GM19328 (cell line): Measurements from ENCODE around the gene LDLRAD2.
"Not testable (repeated sequence)": the region's sequence is repeated elsewhere in the genome, so short reads cannot be mapped to it uniquely, and the experiment has no call there.

Experiments used
- ATAC-seq: cut with Tn5 transposase; IDR thresholded peaks from one replicate; pipeline ENCODE4 v1.9.1; 2021; ENCODE audit warnings: mild to moderate bottlenecking, moderate library complexity; ENCODE audit not compliant: unreplicated experiment

The LDLRAD2 gene, protein sequence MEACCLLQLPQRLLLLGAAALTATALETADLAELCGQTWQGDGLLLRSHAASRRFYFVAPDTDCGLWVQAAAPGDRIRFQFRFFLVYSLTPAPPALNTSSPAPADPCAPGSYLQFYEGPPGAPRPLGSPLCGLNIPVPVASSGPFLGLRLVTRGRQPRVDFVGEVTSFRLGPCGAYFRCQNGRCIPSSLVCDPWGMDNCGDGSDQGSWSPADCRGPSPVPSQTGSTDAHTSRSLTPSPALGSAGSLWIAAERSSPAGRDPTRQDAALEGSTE

DNA sequence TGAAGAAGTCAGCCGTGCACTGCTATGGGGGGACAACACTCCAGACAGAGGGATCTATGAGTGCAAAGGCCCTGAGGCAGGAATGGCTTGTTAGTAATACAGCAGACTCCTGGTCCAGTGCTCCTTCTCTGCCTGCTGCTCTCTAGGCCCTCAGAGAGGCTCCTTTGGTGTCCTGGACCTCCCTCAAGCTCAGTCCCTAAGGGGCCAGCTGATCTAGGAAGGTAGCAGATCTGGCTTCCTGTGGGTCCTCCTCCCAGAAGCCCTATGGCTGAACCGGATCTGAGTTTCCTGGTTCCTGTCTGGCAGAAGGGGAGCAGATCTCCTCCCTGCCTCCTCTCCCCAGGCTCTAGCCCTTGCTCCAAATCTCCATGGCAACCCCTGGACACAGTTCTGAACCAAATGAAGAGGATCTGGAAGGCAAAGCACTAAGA lies at the start of gene LDLRAD2:
LDLRAD2 (plus strand) TSS at position 391 of the 431 bp plus-strand sequence. CDS start 187 bp downstream, outside the sequence.
- no peak for ATAC-seq

DNA sequence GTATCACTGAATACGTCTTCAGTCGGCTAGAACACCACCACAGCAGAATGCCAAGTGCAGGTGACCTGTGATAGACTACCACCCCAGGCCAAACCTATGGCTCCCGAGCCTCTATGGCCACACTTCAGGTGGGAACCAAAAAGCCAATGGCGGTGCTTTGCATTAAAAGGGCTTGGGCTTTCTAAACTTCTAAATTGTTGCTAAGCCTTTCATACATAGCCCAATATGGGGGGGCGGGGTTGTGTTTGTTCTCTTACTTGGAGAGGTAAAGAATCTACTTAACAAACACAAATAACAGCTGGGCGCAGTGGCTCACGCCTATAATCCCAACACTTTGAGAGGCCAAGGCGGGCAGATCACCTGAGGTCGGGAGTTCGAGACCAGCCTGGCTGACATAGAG lies 48.8 kb upstream of the LDLRAD2 start:
- no peak for ATAC-seq

DNA sequence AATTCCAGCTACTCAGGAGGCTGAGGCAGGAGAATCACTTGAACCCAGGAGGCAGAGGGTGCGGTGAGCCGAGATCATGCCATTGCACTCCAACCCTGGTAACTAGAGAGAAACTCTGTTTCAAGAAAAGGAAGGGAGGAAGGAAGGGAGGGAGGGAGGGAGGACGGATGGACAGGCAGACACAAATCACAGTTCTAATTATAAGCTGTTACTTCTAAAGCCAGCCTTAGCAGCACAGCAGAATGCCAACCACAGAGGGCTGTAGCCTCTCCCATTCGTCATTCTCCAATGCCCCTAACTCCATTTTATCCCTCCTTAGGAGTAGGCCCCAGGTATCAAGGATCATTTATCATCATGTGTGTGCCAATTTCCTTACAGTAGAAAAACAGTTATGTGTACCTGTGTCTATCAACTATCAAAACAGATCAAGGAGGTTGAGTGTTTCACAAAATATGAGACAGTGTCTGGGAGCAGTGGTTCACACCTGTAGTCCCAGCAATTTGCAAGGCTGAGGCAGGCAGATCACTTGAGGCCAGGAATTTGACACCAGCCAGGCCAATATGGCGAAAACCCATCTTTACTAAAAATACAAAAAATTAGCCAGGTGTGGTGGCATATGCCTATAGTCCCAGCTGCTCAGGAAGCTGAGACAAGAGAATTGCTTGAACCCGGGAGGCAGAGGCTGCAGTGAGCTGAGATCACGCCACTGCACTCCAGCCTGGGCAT lies 48.2 kb upstream of the LDLRAD2 start:
- no peak for ATAC-seq

DNA sequence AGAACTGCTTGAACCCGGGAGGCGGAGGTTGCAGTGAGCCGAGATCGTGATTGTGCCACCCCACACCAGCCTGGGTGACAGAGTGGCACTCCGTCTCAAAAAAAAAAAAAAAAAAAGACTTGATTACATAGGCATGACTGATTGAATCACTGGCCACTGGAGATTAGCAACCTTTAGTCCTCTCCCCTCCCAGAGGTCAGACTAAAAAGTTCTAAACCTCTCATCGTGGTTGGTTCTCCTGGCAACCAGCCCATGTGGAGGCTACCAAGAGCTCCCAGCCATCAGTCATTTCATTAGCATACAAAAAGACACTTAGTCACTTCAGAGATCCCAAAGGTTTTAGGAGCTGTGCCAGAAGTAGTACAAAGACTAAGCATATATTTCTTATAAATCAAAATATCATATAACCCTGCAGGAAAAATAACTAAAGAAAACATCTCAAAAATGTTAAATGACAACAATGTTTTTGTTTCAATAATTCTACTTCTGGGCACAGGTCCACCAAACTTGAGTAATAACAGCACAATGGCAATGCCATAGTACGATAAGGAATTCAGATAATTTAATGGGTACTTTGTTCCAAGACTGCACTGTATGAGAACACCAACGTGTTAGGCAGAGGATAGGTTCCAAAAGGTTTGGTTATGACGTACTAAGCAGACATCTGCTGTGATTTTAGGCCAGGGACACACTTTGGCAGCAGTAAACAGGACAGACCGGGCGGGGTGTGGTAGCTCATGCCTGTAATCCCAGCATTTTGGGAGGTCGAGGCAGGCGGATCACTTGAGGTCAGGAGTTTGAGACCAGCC lies 47.2 kb upstream of the LDLRAD2 start:
- ATAC-seq: no peak

DNA sequence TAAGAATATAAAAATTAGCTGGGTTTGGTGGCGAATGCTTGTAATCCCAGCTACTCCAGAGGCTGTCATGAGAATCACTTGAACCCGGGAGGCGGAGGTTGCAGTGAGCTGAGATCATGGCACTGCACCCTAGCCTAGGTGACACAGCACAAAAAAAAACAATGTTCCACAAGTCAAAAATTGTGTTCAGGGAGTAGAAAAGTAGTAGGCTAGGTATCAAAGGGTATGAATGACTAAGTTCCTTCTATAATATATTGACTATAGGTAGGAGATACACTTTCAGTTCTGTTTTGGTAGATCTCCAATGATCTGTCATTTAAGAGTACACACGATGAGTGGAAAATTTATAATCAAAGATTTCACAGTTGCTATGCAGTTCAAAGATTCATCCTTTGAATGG lies 45.9 kb upstream of the LDLRAD2 start:
- ATAC-seq: no peak

DNA sequence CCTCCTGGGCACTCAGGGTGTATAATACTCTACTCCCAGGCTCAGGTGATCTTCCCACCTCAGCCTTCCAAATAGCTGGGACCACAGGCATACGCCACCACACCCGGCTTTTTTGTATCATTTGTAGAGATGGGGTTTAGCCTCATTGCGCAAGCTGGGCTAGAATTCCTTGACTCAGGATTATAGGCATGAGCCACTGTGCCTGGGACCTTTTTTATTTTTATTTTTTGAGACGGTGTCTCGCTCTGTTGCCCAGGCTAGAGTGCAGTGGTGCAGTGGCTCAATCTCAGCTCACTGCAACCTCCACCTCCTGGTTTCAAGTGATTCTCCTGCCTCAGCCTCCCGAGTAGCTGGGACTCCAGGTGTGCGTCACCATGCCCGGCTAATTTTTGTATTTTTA lies 45.0 kb upstream of the LDLRAD2 start:
- not testable (repeated sequence) for ATAC-seq

DNA sequence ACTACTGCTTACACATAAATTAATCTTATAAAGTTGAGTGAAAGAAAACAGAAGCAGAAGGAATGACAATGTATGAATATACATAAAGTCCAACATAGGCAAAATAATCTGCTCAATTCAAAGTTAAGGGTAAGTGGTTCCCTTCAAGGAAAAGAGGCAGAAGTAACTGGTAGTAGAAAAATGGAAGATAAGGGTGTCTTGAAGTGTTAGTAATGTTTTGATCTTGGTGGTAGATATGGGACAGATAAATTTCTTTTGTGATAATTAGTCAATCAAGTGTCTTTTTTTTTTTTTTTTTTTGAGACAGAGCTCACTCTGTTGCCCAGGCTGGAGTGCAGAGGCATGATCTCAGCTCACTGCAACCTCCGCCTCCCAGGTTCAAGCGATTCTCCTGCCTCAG lies 41.9 kb upstream of the LDLRAD2 start:
- ATAC-seq: no peak

DNA sequence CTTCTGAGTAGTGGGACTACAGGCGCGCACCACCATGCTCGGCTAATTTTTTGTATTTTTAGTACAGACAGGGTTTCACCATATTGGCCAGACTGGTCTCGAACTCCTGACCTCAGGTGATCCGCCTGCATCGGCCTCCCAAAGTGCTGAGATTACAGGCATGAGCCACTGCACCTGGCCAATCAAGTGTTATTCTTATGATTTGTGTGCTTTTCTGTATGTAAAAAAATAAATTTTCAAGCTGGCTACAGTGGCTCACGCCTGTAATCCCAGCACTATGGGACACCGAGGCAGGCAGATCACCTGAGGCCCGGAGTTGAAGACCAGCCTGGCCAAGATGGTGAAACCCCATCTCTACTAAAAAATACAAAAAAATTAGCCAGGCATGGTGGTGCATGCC lies 41.5 kb upstream of the LDLRAD2 start:
- ATAC-seq: not testable (repeated sequence)

DNA sequence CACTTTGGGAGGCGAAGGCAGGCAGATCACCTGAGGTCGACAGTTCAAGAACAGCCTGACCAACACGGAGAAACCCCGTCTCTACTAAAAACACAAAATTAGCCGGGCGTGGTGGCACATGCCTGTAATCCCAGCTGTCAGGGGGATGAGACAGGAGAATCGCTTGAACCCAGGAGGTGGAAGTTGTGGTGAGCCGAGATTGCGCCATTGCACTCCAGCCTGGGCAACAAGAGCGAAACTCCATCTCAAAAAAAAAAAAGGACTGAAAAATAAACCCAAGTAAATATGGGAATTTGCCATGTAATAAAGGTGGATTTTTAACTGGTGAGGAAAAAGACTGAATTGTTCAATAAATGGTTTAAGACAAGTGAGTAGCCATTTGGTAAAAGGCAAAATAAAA lies 40.4 kb upstream of the LDLRAD2 start:
- not testable (repeated sequence) for ATAC-seq

DNA sequence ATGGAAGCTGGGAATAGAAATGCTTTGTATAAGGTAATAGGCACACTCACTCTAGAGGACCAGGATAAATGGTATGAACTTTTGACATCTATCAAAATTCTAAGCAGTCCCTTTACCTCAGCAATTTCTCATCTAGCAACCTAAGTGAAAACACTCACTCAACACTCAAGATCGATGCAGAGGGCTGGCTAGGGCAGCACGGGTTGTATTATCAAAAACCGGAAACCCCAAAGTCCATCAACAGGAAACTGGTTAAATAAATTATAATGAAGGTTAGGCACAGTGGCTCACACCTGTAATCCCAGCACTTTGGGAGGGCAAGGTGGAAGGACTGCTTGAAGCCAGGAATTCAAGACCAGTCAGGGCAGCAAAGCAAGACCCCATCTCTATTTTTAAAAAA lies 38.5 kb upstream of the LDLRAD2 start:
- no peak for ATAC-seq

DNA sequence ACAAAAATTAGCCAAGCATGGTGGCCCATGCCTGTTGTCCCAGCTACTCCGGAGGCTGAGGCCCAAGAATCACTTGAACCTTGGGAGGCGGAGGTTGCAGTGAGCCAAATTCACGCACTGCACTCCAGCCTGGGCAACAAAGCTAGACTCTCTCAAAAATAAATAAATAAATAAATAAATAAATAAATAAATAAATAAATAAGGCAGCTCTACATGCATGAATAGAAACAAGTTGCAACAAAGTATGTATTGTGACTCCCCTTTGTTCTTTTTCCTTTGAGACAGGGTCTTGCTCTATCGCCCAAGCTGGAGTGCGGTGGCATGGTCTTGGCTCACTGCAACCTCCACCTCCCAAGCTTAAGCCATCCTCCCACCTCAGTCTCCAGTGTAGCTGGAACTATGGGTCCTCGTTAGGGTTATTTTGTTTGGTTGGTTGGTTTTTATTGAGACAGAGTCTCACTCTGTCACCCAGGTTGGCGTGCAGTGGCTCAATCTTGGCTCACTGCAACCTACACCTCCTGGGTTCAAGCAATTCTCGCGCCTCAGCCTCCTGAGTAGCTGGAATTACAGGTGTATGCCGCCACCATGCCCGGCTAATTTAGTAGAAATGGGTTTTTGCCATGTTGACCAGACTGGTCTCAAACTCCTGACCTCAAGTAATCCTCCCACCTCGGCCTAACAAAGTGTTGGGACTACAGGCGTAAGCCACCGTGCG lies 37.1 kb upstream of the LDLRAD2 start:
- ATAC-seq: no peak

DNA sequence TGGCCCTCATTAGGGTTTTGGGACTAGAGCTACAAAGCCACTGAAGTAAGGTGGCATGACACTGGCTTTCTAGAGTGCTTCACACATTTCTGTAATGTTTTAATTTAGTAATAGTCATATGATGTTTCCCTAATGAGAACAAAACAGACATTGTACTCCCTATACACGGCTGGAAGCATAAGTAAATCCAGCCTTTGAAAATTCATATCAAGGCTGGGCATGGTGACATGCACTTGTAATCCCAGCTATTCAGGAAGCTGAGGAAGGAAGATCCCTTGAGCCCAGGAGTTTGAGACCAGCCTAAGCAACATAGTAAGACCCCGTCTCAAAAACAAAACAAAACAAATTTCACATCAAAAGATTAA lies 36.5 kb upstream of the LDLRAD2 start:
- ATAC-seq: no peak

DNA sequence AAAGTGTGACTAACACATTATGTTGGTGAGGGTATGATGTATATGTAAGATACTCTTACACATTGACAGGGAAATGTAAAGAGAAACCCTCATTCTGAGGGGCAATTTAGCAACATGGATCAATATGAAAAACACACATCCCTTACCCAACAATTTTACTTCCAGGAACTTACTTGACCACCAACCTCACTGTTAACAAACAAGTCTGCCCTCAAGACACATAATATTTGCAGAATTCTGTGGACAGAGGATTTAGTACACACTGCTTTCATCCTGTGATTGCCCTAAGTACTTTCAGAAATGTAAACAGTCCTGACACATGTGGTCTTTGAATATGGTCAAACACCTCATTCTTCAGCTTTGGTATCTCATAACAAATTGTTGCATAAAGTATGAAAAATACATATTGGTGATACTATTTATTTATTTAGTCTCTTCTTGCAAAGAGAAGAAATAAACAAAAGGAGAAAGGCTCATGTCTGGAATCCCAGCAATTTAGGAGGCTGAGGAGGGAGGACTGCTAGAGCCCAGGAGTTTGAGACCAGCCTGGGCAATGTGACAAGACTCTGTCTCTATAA lies 36.0 kb upstream of the LDLRAD2 start:
- ATAC-seq: no peak

DNA sequence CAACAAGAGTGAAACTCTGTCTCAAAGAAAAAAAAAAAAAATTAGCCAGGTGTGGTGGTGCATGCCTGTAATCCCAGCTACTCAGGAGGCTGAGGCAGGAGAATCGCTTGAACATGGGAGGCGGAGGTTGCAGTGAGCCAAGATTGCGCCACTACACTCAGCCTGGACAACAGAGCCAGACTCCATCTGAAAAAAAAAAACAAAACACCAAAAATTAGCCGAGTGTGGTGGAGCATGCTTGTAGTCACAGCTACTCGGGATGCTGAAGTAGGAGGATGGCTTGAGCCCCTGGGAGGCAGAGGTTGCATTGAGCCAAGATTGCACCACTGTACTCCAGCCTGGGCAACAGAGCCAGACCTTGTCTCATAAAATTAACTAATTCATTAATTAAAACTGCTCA lies 35.1 kb upstream of the LDLRAD2 start:
- ATAC-seq: not testable (repeated sequence)

DNA sequence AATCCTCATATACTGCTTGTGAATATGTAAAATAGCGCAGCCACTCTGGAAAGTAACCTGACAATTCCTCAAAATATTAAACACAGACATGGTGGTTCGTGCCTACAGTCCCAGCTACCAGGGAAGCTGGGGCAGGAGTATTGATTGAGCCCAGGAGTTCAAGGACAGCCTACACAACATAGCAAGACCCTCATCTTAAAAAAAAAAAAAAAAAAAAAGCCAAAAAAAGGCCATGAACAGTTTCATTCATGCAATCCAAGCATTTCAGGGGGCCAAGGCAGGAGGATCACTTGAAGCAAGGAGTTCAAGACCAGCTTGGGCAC lies 33.7 kb upstream of the LDLRAD2 start:
- no peak for ATAC-seq

DNA sequence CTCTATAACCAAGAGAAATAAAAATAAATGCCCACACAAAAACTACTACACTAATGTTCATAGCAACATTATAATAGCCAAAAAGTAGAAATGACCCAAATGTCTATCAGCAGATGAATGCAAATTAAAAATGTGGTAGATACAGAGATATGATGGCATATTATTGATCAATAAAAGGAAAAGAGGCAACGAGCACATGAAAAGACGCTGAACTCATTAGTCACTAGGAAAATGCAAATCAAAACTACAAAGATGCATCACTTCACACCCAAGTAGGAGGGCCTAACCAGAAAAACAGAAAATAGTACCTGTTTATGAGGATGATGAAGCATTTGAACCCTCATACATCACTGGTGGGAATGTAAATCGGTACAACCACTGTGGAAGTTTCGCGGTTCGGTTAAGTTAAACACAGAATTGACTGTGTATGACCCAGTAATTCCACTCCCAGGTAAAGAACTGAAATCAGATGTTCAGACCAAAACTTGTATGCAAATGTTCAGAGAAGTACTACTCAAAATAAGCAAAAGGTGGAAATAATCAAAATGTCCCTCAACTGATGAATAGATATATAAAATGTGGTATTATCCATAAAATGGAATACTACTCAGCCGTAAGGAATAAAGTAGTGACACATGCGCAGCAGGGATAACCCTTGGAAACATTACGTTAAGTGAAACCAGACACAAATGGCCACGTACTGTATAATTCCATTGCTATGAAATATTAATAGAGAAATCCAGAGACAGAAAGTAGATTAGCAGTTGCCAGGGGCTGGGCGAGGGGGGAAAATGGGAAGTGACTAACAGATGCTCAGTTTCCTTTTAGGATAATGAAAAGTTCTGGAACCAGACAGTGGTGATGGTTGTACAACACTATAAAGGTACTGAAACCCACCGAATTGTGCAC lies 32.2 kb upstream of the LDLRAD2 start:
- no peak for ATAC-seq

DNA sequence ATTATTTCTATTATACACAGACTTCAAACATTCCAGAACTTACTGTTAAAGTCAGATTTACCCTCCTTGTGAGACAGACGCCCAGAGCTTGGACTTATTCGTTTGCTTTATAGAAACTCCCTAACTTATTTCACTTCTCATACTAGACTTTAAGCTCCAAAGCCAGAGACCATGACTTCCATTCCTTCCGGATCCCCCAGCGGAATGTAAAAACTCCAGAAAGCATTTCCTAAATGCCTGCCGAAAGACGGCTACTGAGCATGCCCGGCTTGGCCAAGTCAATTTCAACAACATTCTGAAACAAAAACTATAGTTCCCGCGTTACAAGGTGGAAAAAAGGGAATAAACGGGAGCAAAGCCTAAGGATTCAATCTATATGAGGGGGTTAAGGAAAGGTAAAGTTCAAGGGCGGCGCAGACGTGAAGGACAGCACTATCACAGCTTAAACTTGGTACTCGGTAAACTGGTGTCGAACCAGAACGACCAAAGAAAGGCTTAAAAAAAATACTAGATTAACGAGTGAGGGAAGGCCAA lies 30.2 kb upstream of the LDLRAD2 start:
- no peak for ATAC-seq

DNA sequence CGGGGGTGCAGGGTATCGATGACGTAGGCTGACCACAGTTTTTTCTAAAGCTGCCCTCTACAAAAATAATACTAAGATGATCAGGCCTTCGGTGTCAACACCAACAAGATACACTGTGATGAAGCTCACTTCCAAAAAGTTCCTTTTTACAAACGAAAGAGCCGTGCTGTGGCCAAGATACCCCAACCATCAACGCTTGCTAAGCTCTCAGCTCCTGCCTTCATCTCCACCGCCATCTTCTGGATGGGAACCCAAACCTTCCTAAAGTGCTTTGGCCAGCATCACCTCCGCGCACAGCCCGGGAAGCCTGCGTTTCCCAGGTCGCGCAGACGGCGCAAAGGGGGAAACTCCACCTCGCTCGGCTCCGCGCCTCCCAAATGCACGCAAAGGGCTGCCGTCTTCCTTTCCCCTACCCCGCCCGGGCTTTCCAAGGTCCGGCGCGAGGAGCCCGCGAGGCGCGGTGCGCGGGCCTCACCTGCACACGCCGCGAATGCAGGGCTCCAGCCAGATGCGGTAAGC lies 29.7 kb upstream of the LDLRAD2 start:
- no peak for ATAC-seq
